ENCODE measurements around the gene C10orf95. TPM values are rescaled to one million over a fixed set of nuclear protein-coding genes. Genes with fewer than 3 reads are reported as not detected.

The C10orf95 gene
- total and polyA plus RNA-seq, 7 donors = 0.36 to 2.4 (median 0.99) TPM; not detected in 3

- DNase-seq = no peak
- Histone ChIP-seq H3K4me1 (peaks cover 0 to 34% (median 30%) of the 10 kb centered on the region in 4 donors), H3K27ac (no peak overlapping the region), H3K36me3 (peaks cover 10 to 24% (median 11%) of the 10 kb centered on the region in 4 donors), H3K27me3 (no peaks in the 10 kb centered on the region), H3K9me3 (no peaks in the 10 kb centered on the region), H3K4me3 (no peak overlapping the region)
- WGBS, 2 donors = 80 to 93% methylated on average over 9 of the region's 9 CpGs
- intact Hi-C loops (cut with DNase I) = loop anchor here (5.0 kb wide), 2 partner anchors 53 to 158 kb away; no protein-coding TSS in a partner anchor
- TF ChIP-seq CTCF (IDR thresholded peaks at IDR 0.05) (no peak), POLR2A (IDR thresholded peaks at IDR 0.05) (no peak), EP300 (IDR thresholded peaks at IDR 0.05) (no peak), POLR2AphosphoS5 (IDR thresholded peaks at IDR 0.05) (no peak)
These were observed 27.2 kb downstream of the C10orf95 start for GRCh38 chr10:102424145-102424544.

DNA sequence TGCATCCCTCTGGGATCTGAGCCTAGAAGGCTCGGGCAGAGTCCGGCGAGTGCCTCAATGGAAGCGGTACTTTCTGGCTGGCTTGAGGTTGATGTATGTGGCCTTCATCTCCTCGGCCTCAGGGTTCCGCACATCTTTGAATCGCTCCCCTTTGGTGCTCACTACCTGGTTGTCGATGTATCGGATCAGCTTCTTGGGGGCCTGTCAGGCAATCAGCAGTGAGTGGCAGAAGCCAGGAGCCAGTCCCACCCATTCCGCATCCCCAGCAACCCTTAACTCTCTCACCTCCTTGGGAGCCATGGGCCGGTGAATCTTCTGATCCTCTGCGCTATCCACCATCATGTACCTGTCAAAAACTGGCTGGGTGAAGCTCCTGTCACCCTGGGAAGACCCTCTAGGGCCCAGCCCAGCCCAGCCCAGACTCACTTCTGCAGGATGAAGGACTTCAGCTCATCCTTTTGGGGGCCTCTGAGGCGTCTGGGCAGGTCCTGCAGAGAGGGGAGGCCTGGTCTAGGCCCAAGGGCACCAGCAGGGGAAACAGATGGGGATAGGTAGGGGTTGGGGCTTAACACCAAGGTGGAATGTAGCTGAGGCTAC lies 27.9 kb downstream of the C10orf95 start:
- Histone ChIP-seq H3K27ac (peak overlapping the region in 3 of 4 donors; percentile 86 to 96 (median 91)), H3K4me3 (no peak overlapping the region), H3K27me3 (peaks cover 0 to 5% (median 0%) of the 10 kb centered on the region in 3 donors), H3K36me3 (peaks cover 10 to 24% (median 11%) of the 10 kb centered on the region in 4 donors), H3K4me1 (peaks cover 0 to 41% (median 36%) of the 10 kb centered on the region in 4 donors), H3K9me3 (no peaks in the 10 kb centered on the region)
- DNase-seq = no peak
- intact Hi-C loops (cut with DNase I) = loop anchor here (5.0 kb wide), 2 partner anchors 54 to 159 kb away; no protein-coding TSS in a partner anchor
- WGBS, 2 donors = 93 to 95% methylated on average over 13 of the region's 13 CpGs
- no peak for TF ChIP-seq POLR2A (IDR thresholded peaks at IDR 0.05)

DNA sequence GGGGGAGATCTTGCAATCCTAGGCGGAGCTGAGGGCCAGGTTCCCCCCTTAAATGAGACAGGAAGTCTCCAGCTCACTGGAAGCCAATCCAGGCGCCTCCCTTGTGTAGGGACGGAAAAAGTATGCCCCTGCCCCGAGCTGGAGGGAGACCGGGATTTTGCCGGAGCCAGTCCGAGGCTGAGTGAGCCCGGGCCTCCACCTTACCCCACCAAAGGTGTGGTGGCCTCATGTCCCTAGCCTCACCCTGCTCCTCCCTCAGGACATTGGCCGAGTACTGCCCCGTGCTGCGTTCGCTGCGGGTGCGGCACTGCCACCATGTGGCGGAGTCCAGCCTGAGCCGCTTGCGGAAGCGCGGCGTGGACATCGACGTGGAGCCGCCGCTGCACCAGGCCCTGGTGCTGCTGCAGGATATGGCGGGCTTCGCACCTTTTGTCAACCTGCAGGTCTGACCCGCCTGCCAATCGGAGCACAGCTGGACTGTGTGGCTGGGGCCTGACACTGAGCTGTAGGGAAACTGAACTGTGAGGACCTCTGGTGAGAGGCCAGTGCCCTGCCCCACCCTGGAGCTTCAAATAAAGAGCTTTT lies 28.7 kb downstream of the C10orf95 start:
- peak; percentile 91 for DNase-seq
- intact Hi-C loops (cut with DNase I) = loop anchor here (1.0 to 5.0 kb wide), 3 partner anchors 28 to 160 kb away; no protein-coding TSS in a partner anchor
- WGBS, 2 donors = 5 to 10% methylated on average over 28 of the region's 28 CpGs
- H3K4me1 ChIP-seq = peaks cover 0 to 42% (median 36%) of the 10 kb centered on the region in 4 donors
- peak; percentile 85 to 93 (median 91) for TF ChIP-seq CTCF (IDR thresholded peaks at IDR 0.05)
- TF ChIP-seq POLR2AphosphoS5 (IDR thresholded peaks at IDR 0.05) = peak; percentile 52 to 77 (median 68)
- TF ChIP-seq EP300 (IDR thresholded peaks at IDR 0.05) = no peak
- peak in 1 of 2 donors; percentile 28 for TF ChIP-seq POLR2A (IDR thresholded peaks at IDR 0.05)
- H3K27ac ChIP-seq = peak overlapping the region; percentile 86 to 96 (median 91)
- H3K9me3 ChIP-seq = no peaks in the 10 kb centered on the region
- H3K27me3 ChIP-seq = peaks cover 0 to 11% (median 0%) of the 10 kb centered on the region in 3 donors
- peaks cover 10 to 24% (median 11%) of the 10 kb centered on the region in 4 donors for H3K36me3 ChIP-seq
- peak overlapping the region; percentile 61 to 89 (median 76) for H3K4me3 ChIP-seq

DNA sequence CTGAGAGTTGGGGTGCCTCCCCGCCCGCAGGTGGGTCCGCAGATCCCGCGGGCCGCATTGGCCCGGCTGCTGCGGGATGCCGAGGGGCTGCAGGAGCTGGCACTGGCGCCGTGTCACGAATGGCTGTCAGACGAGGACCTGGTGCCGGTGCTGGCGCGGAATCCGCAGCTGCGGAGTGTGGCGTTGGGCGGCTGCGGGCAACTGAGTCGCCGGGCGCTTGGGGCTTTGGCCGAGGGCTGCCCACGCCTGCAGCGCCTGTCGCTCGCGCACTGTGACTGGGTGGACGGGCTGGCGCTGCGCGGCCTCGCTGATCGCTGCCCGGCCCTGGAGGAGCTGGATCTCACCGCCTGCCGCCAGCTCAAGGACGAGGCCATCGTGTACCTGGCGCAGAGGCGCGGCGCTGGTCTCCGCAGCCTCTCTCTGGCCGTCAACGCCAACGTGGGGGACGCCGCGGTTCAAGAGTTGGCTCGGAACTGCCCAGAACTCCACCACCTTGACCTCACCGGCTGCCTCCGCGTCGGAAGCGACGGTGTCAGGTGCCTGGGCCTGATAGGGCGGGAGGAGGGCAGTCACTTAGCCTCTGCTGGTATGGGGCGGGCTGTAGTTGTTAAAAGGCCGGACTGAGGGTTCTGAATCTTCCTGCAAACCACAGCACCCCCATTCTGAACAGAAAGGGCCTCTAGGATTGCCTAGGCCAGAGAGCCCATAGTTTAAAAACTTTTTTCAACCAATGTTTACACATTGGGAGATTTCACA lies 29.4 kb downstream of the C10orf95 start:
- peaks cover 0 to 18% (median 0%) of the 10 kb centered on the region in 3 donors for H3K27me3 ChIP-seq
- H3K4me3 ChIP-seq = peak overlapping the region; percentile 61 to 89 (median 76)
- WGBS, 2 donors = 1 to 2% methylated on average over 62 of the region's 62 CpGs
- H3K9me3 ChIP-seq = no peaks in the 10 kb centered on the region
- peaks cover 0 to 42% (median 36%) of the 10 kb centered on the region in 4 donors for H3K4me1 ChIP-seq
- no peak for TF ChIP-seq EP300 (IDR thresholded peaks at IDR 0.05)
- no peak for TF ChIP-seq CTCF (IDR thresholded peaks at IDR 0.05)
- TF ChIP-seq POLR2AphosphoS5 (IDR thresholded peaks at IDR 0.05) = peak in 2 of 4 donors; percentile 9 to 44
- TF ChIP-seq POLR2A (IDR thresholded peaks at IDR 0.05) = no peak
- intact Hi-C loops (cut with DNase I) = loop anchor here (1.0 to 5.0 kb wide), 4 partner anchors 28 to 160 kb away; no protein-coding TSS in a partner anchor
- H3K27ac ChIP-seq = peak overlapping the region; percentile 86 to 96 (median 91)
- H3K36me3 ChIP-seq = peaks cover 10 to 24% (median 11%) of the 10 kb centered on the region in 4 donors
- peak; percentile 73 for DNase-seq

Data from sigmoid colon (tissue), 7 donors.